Gastrocnemius medialis (tissue), 4 donors: Measurements from ENCODE around the gene HEATR5A. TPM values are rescaled to one million over a fixed set of nuclear protein-coding genes. Genes with fewer than 3 reads are reported as not detected.

Experiments
- ATAC-seq, 2 donors: fragments of 150-250 bp; one replicate each; pipeline ENCODE4 v1.9.1; 2016
- DNase-seq, 2 donors: peaks; one replicate each; pipeline ENCODE4 v3.0.0-alpha.2; 2019
- H3K27ac ChIP-seq, 4 donors: fragments of 200-600 bp; sonication (generic); 1 replicate in 1 of 4; 2 replicates in 3 of 4; pipeline ENCODE4 v1.5.1; 2016 to 2018; ENCODE audit warnings: mild to moderate bottlenecking in 2 of 4, moderate library complexity in 1 of 4
- H3K27me3 ChIP-seq, 3 donors: fragments of 200-600 bp; sonication (generic) in 2 of 3; 1 replicate in 1 of 3; 2 replicates in 2 of 3; pipeline versions ENCODE4 v1.5.1 to v1.6.0; 2016 to 2019; ENCODE audit warnings: mild to moderate bottlenecking in 1 of 3, moderate library complexity in 1 of 3
- H3K36me3 ChIP-seq, 2 donors: fragments of 200-600 bp; sonication (generic) in 1 of 2; one replicate each; pipeline ENCODE4 v1.5.1; 2017 to 2018
- H3K4me1 ChIP-seq, 2 donors: fragments of 200-600 bp; sonication (generic) in 1 of 2; one replicate each; pipeline ENCODE4 v1.5.1; 2016 to 2017; ENCODE audit warnings: mild to moderate bottlenecking in 2 of 2
- H3K4me3 ChIP-seq, 4 donors: fragments of 200-600 bp; sonication (generic) in 3 of 4; 1 replicate in 1 of 4; 2 replicates in 3 of 4; pipeline ENCODE4 v1.5.1; 2016 to 2019; ENCODE audit warnings: mild to moderate bottlenecking in 2 of 4
- H3K9me3 ChIP-seq, 3 donors: fragments of 200-600 bp; sonication (generic) in 2 of 3; 1 replicate in 1 of 3; 2 replicates in 2 of 3; pipeline ENCODE4 v1.5.1; 2016 to 2019
- CTCF ChIP-seq, 5 experiments: fragments of 450-650 bp in 3 of 5; fragments of 200-600 bp in 2 of 5; sonication (generic) in 2 of 5; IDR thresholded peaks in 4 of 5; conservative IDR thresholded peaks in 1 of 5; 1 replicate in 4 of 5; 2 replicates in 1 of 5; pipeline ENCODE4 v1.5.1; 2016 to 2019; ENCODE audit warnings: antibody characterized with exemption in 5 of 5, mild to moderate bottlenecking in 3 of 5, moderate library complexity in 3 of 5
- POLR2A ChIP-seq, 2 donors: fragments of 450-650 bp; IDR thresholded peaks; one replicate each; pipeline ENCODE4 v1.6.1; 2017; ENCODE audit warnings: antibody characterized with exemption in 2 of 2, mild to moderate bottlenecking in 2 of 2, moderate library complexity in 2 of 2
- in situ Hi-C, 4 donors: fragments of 200-750 bp; cut with MboI; loops; one replicate each; pipeline versions ENCODE4 v1.15.0 to v1.8.0; 2017; ENCODE audit warnings: low sequenced_read_pairs in 4 of 4
- intact Hi-C: fragments of 100-400 bp; cut with DNase I; formaldehyde crosslinking; loops from one replicate; pipeline ENCODE4 v1.15.1; 2023; ENCODE audit warnings: low total_unique reads
- total RNA-seq, 4 donors: library from RNA; depleted of rRNA; stranded (reverse); fragments of >200 nt; gene quantifications; one replicate each; pipeline versions ENCODE4 v1.1.0 to v1.2.3, GENCODE V29; 2016

Gene HEATR5A
- total RNA-seq, 4 donors from 2014 or later = 11.3 to 39.7 (median 19.3) TPM

DNA sequence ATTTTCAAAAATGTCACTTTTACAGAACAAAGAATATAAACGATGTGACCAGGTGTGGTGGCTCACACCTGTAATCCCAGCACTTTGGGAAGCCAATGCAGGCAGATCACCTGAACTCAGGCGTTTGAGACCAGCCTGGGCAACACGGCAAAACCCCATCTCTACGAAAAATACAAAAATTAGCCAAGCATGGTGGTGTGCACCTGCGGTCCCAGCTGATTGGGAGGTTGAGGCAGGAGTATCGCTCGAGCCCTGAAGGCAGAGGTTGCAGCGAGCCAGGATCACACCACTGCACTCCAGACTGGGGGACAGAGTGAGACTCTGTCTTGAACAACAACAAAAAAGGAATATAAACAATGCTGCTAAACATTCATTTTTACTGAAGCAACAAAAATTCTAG, 15.2 kb downstream of the HEATR5A start:
- H3K4me3 ChIP-seq = no peak overlapping the region
- in situ Hi-C loops (no loop called here), intact Hi-C loops (no loop called here)
- peaks cover 0 to 4% of the 10 kb centered on the region in 2 donors for H3K36me3 ChIP-seq
- TF ChIP-seq CTCF (IDR thresholded peaks at IDR 0.05 in 4 of 5, conservative IDR thresholded peaks at IDR 0.05 in 1 of 5) (no peak), POLR2A (IDR thresholded peaks at IDR 0.05) (no peak)
- H3K27ac ChIP-seq = no peak overlapping the region
- no peaks in the 10 kb centered on the region for H3K27me3 ChIP-seq
- H3K4me1 ChIP-seq = peaks cover 4 to 10% of the 10 kb centered on the region in 2 donors
- DNase-seq (no peak), ATAC-seq (no peak)
- H3K9me3 ChIP-seq = no peaks in the 10 kb centered on the region

DNA sequence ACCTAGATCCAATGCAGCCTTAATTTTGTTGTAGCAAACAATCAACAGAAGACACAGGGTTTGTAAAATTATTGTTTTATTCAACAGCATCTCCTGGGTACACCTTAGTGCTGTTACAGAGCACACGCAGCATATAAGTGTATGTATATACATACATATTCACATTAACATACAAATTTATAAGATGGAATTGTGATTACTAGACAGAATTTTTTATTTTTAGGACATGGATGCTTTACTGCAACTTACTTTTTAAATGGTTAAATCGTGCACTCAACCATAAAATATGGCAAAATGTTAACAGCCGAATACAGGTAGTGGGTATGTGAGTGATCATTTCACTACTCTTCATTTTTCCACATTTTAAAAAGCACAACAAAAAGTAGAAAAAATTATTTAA, 16.6 kb downstream of the HEATR5A start:
- Histone ChIP-seq H3K4me3 (no peak overlapping the region), H3K36me3 (peaks cover 0 to 18% of the 10 kb centered on the region in 2 donors), H3K9me3 (no peaks in the 10 kb centered on the region), H3K27me3 (no peaks in the 10 kb centered on the region), H3K4me1 (peaks cover 4 to 10% of the 10 kb centered on the region in 2 donors), H3K27ac (no peak overlapping the region)
- no peak for TF ChIP-seq CTCF (IDR thresholded peaks at IDR 0.05 in 4 of 5, conservative IDR thresholded peaks at IDR 0.05 in 1 of 5)
- TF ChIP-seq POLR2A (IDR thresholded peaks at IDR 0.05) = no peak
- intact Hi-C loops = no loop called here
- in situ Hi-C loops = no loop called here
- ATAC-seq = no peak
- no peak for DNase-seq

DNA sequence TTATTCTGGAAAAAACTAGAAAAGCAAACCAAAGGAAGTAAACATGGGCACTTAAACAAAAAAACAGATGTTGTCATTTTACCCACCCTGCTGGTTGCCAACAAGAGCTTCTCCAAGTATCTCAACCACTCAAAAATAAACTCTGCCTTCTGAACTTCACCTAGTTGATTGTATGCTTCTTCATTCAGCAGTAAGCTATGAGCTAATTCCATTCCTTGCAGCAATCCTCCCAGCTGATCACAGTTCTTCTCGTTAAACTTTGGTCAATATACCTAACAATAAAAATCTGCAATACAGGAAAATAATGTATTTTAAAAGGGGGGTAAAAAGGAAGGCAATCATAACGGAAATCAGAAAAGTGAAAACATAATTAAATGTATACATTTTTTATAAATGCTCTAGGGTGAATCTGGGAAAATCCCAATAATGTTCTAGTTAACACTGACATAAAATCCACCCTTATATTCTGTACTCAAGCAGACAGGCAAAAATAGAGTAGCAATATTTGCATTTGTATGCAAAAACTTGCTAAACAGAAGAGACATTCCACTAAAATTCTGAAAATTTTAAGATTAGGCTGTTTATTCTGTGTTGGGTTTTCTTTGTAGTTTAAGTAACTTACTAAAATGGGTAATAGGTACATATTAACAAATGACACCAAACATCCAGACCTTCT, 17.4 kb downstream of the HEATR5A start:
- Histone ChIP-seq H3K27me3 (no peaks in the 10 kb centered on the region), H3K4me3 (no peak overlapping the region), H3K4me1 (peaks cover 4 to 10% of the 10 kb centered on the region in 2 donors), H3K36me3 (peaks cover 0 to 26% of the 10 kb centered on the region in 2 donors), H3K27ac (no peak overlapping the region), H3K9me3 (no peaks in the 10 kb centered on the region)
- ATAC-seq (no peak), DNase-seq (no peak)
- intact Hi-C loops = no loop called here
- in situ Hi-C loops = no loop called here
- TF ChIP-seq POLR2A (IDR thresholded peaks at IDR 0.05) = no peak
- TF ChIP-seq CTCF (IDR thresholded peaks at IDR 0.05 in 4 of 5, conservative IDR thresholded peaks at IDR 0.05 in 1 of 5) = no peak

GRCh38 chr14:31401369-31401932, 18.9 kb downstream of the HEATR5A start:
- Histone ChIP-seq H3K9me3 (no peaks in the 10 kb centered on the region), H3K4me1 (peaks cover 4 to 10% of the 10 kb centered on the region in 2 donors), H3K36me3 (peaks cover 0 to 37% of the 10 kb centered on the region in 2 donors), H3K4me3 (no peak overlapping the region), H3K27ac (no peak overlapping the region), H3K27me3 (no peaks in the 10 kb centered on the region)
- intact Hi-C loops (no loop called here), in situ Hi-C loops (no loop called here)
- no peak for DNase-seq
- no peak for ATAC-seq
- TF ChIP-seq CTCF (IDR thresholded peaks at IDR 0.05 in 4 of 5, conservative IDR thresholded peaks at IDR 0.05 in 1 of 5) (no peak), POLR2A (IDR thresholded peaks at IDR 0.05) (no peak)
